Muscle of leg (tissue), 11 donors: ENCODE data around the gene IL1B. TPM values are rescaled to one million over a fixed set of nuclear protein-coding genes. Genes with fewer than 3 reads are reported as not detected.
"Not testable (repeated sequence)": the region's sequence is repeated elsewhere in the genome, so short reads cannot be mapped to it uniquely, and the experiment has no call there.

ENCODE experiments used
- DNase-seq: peaks from one replicate; pipeline ENCODE4 v3.0.0; 2013
- H3K27ac ChIP-seq: one replicate; pipeline ENCODE4 v1.5.1; 2013; ENCODE audit warnings: mild to moderate bottlenecking, low read length, control low read depth
- H3K27me3 ChIP-seq: one replicate; pipeline ENCODE4 v1.6.1; 2013; ENCODE audit warnings: low read length; ENCODE audit not compliant: control insufficient read depth, insufficient read depth
- H3K36me3 ChIP-seq: one replicate; pipeline ENCODE4 v1.6.1; 2013; ENCODE audit warnings: low read length; ENCODE audit not compliant: control insufficient read depth, insufficient read depth
- H3K4me1 ChIP-seq: one replicate; pipeline ENCODE4 v1.6.1; 2013; ENCODE audit warnings: low read length; ENCODE audit not compliant: control insufficient read depth, insufficient read depth
- H3K4me3 ChIP-seq: one replicate; pipeline ENCODE4 v1.5.1; 2013; ENCODE audit warnings: low read length, control low read depth
- H3K9me3 ChIP-seq: replicated peaks from 2 replicates; pipeline ENCODE4 v1.6.1; 2013; ENCODE audit warnings: low read depth, low read length; ENCODE audit not compliant: control insufficient read depth
- WGBS: methylation state at CpG from one replicate; pipeline ENCODE4 v1.1.5; 2013; ENCODE audit warnings: missing lambda C conversion rate; ENCODE audit not compliant: insufficient coverage; 5-methylcytosine and 5-hydroxymethylcytosine counted together
- polyA plus RNA-seq, 8 donors: library from polyadenylated mRNA; unstranded; fragments of 120-200 nt; gene quantifications; one replicate each; pipeline versions ENCODE4 v1.2.1 to v1.2.3, GENCODE V29; 2013; ENCODE audit warnings: inconsistent platforms in 1 of 8, low replicate concordance in 1 of 8; ENCODE audit not compliant: insufficient read length in 8 of 8, insufficient read depth in 1 of 8
- total RNA-seq: library from RNA; stranded (reverse); fragments of 120-200 nt; gene quantifications from one replicate; pipeline ENCODE4 v1.2.4, GENCODE V29; 2013

Gene IL1B
- total and polyA plus RNA-seq, 9 donors: 0.18 to 6.1 (median 0.51) TPM; not detected in 1

DNA sequence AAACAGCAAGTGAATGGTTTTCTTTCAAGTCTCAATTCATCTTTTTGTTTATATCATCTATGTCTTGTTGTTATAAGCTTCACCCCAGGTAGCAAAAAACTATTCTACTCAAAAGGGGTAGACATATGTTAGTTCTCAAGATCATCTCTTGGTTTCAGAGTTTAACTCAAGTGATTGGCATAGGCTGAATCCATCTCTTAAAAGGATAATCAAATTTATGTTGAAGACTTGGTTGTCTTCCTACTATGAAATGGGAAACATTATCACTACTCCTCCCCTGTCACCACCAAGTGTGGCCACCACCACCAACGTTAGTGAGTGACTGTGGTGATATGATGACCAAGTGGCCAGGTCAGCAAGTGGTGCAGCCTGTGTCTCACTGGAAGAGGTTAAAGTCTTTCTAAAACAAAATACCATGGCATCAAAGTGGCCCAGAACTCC lies 1.5 kb downstream of the IL1B start:
- Histone ChIP-seq H3K4me3 (no peak overlapping the region), H3K36me3 (no peaks in the 10 kb centered on the region), H3K4me1 (peaks cover 7% of the 10 kb centered on the region), H3K9me3 (no peaks in the 10 kb centered on the region), H3K27me3 (no peaks in the 10 kb centered on the region), H3K27ac (no peak overlapping the region)
- no peak for DNase-seq
- no CpG with 5 or more reads among the region's 1 CpG for WGBS

DNA sequence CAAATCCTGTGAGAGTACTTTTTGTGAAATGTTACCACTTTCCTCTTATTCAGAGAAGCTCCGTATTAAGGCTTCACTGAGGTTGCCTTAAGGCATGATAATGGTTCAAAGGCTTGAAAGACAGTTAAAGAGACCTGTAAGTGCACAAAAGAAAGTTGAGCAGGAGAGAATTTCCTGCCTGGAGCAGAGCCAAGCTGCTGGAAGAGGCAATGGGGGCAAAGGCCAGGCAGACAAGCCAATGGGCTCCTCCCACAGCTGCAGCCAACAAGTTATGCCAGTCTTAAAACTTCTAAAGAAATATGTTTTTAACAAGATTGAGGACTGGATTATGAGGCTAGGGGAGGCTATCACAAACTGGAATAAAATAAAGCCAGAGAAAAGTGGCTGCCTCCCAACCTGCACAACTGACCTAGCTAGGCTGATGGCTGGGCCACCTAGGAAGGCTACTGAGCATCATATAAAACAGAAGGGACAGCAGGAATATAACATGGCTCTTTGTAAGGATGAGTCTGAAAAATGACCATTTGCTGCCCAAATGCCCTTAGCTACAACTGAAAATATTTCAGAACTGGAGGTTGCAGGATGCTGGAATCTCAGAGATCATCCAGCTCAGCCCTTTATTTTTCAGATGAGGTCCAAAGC lies 2.1 kb downstream of the IL1B start:
- Histone ChIP-seq H3K4me1 (peaks cover 7% of the 10 kb centered on the region), H3K27ac (no peak overlapping the region), H3K27me3 (no peaks in the 10 kb centered on the region), H3K36me3 (no peaks in the 10 kb centered on the region), H3K9me3 (no peaks in the 10 kb centered on the region), H3K4me3 (no peak overlapping the region)
- WGBS: no CpG with 5 or more reads among the region's 1 CpG
- no peak for DNase-seq

DNA sequence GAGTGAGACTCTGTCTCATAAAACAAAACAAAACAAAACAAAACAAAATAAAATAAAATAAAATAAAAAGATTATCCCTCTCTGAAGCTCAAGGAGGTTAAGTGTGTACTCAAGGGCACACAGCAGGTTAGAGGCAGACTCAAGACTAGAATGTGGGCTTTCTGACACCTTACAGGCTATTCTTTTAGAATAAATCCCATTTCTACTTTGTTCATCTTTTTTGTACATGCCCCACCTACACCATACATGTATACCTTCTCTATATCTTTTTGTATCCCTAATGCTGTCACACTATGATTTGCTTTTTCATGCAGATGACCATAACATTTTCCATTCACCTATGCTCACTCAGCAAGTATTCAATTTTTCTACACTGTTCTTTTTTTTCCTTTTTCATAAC lies 2.6 kb downstream of the IL1B start:
- Histone ChIP-seq H3K27me3 (no peaks in the 10 kb centered on the region), H3K9me3 (no peaks in the 10 kb centered on the region), H3K4me3 (no peak overlapping the region), H3K36me3 (no peaks in the 10 kb centered on the region), H3K27ac (no peak overlapping the region), H3K4me1 (peaks cover 7% of the 10 kb centered on the region)
- no peak for DNase-seq

DNA sequence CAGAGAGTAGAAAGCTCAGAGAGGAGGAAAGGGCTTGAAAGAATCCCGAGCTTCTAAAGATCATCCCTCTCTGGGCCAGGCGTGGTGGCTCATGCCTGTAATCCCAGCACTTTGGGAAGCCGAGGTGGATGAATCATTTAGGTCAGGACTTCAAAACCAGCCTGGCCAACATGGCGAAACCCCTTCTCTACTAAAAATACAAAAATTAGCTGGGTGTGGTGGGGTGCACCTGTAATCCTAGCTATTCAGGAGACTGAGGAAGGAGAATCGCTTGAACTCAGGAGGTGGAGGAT lies 3.0 kb downstream of the IL1B start:
- not testable (repeated sequence) for H3K4me1 ChIP-seq, H3K36me3 ChIP-seq, H3K27me3 ChIP-seq, H3K4me3 ChIP-seq, H3K9me3 ChIP-seq, DNase-seq, H3K27ac ChIP-seq
- 83% methylated on average over 1 of the region's 5 CpGs for WGBS

DNA sequence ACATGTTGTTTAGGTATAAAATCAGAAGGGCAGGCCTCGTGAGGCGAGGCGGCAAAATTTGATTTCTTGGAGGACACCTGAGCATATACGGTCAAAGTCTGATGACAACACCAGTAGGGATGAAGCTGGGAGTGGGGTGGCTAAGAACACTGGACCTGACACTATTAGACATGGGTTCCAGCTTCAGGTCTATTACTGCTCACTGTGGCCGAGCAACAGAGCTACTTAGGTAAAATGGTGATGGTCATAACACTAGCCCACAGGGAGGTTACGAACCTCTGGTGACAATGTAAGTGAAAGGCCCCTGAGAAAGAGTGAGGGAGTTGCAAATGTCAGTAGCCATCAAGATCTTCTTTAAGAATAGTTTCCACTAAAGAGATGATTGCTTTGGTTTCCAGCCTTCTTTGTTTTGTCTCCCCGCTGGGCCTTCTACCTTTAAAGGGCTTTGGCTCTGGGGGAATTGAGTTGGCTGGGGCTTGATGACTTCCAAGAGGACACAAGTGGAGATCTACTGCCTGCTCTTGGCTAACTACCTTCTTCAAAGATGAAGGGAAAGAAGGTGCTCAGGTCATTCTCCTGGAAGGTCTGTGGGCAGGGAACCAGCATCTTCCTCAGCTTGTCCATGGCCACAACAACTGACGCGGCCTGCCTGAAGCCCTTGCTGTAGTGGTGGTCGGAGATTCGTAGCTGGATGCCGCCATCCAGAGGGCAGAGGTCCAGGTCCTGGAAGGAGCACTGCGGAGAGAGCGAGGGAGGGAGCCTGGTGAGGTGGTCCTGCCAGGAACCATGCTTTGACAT lies 3.5 kb downstream of the IL1B start:
- no peak for DNase-seq
- H3K4me3 ChIP-seq: no peak overlapping the region
- WGBS: 91% methylated on average over 12 of the region's 14 CpGs
- no peak overlapping the region for H3K27ac ChIP-seq
- peaks cover 7% of the 10 kb centered on the region for H3K4me1 ChIP-seq
- H3K9me3 ChIP-seq: no peaks in the 10 kb centered on the region
- H3K36me3 ChIP-seq: no peaks in the 10 kb centered on the region
- no peaks in the 10 kb centered on the region for H3K27me3 ChIP-seq

DNA sequence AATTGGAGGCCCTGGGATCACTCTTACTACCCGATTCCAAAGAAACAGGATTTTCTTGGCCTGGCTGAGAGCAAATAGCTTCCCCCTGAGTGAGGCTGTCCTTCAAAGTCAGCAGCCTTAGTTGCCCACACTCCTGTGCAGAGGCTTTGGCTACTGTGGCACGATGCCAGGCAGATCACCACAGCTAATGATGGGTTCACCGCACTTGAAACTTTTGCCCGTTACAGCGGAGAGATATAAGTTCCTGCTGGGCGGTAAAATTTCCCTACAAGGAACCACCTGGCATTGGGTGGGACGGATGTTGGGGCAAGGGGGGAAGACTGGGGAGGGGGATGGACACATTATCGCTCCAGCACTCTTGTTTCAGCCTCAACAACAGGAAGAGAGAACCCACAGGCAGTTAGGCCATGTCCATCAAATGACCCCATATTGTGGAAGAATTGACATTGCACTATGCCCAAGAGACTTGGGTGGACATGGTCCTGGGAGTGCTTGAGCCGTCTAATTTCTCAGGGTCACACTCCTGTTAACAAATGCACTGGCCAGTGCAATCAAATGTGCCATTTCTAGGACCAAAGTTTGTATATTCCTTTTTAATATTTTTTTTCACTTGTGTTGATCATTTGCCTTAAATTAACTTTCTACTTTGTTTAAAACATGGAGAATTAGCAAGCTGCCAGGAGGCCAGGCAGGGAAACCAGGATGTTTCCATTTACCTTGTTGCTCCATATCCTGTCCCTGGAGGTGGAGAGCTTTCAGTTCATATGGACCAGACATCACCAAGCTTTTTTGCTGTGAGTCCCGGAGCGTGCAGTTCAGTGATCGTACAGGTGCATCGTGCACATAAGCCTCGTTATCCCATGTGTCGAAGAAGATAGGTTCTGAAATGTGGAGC lies 4.4 kb downstream of the IL1B start:
- Histone ChIP-seq H3K27me3 (no peaks in the 10 kb centered on the region), H3K4me3 (no peak overlapping the region), H3K36me3 (no peaks in the 10 kb centered on the region), H3K4me1 (peaks cover 7% of the 10 kb centered on the region), H3K27ac (no peak overlapping the region), H3K9me3 (no peaks in the 10 kb centered on the region)
- 81% methylated on average over 10 of the region's 15 CpGs for WGBS
- DNase-seq: no peak

DNA sequence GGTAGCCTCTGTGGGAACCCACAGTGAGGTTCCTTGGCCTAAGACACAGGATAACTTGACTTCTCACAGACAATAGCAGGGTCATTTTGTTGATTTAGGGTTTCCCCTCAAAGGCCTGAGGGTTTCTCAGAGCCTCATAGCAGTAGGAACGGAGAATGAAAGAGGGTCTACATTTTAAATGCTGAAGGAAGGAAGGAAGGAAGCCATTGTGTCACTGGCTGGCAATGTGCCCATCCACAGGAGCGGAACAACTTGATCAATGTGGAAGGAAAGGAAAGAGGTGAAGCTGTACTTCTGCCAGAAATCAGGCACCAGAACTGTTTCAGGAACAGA lies 5.1 kb downstream of the IL1B start:
- Histone ChIP-seq H3K36me3 (no peaks in the 10 kb centered on the region), H3K27ac (no peak overlapping the region), H3K4me1 (peaks cover 7% of the 10 kb centered on the region), H3K9me3 (no peaks in the 10 kb centered on the region), H3K27me3 (no peaks in the 10 kb centered on the region), H3K4me3 (no peak overlapping the region)
- 45% methylated on average over 2 of the region's 2 CpGs for WGBS
- no peak for DNase-seq

DNA sequence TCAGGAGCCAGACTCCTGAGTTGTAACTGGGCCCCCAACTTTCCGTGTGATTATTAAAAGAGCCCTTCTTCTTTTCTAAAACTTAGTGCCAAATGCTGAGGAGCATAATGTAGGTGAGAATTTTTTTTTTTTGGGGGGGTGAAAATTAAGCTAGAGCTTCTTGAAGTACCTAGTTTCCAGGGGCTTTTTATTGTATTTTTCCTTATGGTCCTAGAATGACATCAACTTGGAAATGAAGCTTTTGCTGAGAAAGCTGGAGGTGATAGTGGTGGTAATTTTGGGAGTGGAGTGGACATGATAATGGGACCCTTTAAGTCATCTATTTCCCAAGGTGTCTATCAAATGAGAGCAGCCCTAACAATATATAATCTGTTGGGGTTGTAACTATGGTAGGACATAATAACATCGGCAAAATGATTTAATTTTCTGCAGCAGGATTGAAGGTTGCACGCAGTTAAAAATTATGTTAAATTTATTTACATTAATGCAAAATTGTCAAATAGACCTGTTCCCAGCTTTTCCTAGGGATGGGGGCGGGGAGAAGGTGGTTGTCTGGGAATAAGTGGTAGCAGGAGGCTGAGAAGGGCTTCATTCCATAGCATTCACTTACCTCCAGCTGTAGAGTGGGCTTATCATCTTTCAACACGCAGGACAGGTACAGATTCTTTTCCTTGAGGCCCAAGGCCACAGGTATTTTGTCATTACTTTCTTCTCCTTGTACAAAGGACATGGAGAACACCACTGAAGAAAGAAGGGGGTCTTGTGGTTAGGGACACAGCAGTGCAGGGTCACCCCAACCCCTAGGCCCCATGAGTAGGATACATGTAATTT lies 5.7 kb downstream of the IL1B start:
- Histone ChIP-seq H3K4me3 (no peak overlapping the region), H3K4me1 (peaks cover 6% of the 10 kb centered on the region), H3K27me3 (no peaks in the 10 kb centered on the region), H3K36me3 (no peaks in the 10 kb centered on the region), H3K9me3 (no peaks in the 10 kb centered on the region), H3K27ac (no peak overlapping the region)
- no peak for DNase-seq
- WGBS: no CpG with 5 or more reads among the region's 5 CpGs

DNA sequence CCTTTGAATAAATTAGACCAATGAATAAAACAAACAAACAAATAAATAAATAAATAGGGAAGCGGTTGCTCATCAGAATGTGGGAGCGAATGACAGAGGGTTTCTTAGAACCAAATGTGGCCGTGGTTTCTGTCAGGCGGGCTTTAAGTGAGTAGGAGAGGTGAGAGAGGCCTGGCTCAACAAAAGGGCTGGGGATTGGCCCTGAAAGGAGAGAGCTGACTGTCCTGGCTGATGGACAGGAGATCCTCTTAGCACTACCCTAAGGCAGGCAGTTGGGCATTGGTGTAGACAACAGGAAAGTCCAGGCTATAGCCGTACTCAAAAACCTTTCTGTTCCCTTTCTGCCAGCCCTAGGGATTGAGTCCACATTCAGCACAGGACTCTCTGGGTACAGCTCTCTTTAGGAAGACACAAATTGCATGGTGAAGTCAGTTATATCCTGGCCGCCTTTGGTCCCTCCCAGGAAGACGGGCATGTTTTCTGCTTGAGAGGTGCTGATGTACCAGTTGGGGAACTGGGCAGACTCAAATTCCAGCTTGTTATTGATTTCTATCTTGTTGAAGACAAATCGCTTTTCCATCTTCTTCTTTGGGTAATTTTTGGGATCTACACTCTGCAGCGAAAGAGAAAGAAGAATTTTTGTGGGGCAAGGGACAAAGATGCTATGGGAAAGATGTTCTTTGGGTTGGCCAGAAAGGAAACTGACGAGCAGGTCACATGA lies 6.5 kb downstream of the IL1B start:
- Histone ChIP-seq H3K27ac (no peak overlapping the region), H3K9me3 (no peaks in the 10 kb centered on the region), H3K4me3 (no peak overlapping the region), H3K4me1 (peaks cover 4% of the 10 kb centered on the region), H3K27me3 (no peaks in the 10 kb centered on the region), H3K36me3 (no peaks in the 10 kb centered on the region)
- DNase-seq: no peak
- WGBS: 83% methylated on average over 8 of the region's 10 CpGs
